ENCODE results near the gene LTBP4.

LTBP4 gene

DNA sequence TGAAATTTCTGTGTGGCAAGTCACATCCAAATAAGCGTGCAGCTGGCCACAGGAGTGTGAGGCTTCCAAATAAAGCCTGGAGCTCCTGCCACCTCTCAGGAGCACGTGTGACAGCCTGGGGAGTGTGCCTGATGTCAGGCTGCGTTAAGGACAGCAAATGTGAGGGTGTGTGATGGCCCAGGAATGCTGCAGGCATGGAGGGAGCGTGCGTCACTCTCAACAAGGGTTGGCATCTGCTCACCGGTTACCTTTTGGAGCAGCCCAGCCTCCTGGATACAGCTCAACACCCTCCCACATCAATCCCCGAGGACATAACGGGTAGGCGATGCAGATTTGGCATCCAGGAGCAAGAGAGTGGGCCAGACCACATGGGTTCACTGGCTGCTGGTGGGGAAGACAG, 70.2 kb downstream of the LTBP4 start:
- DNase-seq, result no peak

DNA sequence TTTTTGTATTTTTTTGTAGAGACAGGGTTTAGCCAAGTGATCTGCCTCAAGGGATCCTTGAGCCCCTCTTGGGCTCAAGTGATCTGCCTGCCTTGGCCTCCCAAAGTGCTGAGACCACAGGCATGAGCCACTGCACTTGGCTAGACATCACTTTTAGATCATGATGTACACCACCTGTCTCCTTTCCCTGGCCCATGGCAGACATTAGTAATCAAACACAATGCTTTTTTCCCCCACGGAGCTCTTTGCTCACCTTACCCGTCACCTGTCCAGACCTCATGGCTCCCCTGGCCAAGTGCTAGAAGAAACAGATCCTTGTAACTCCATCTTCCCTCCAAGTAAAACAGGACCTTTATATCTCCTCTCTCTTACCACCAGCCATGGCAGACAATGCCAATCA, 70.9 kb downstream of the LTBP4 start:
- no peak for DNase-seq

DNA sequence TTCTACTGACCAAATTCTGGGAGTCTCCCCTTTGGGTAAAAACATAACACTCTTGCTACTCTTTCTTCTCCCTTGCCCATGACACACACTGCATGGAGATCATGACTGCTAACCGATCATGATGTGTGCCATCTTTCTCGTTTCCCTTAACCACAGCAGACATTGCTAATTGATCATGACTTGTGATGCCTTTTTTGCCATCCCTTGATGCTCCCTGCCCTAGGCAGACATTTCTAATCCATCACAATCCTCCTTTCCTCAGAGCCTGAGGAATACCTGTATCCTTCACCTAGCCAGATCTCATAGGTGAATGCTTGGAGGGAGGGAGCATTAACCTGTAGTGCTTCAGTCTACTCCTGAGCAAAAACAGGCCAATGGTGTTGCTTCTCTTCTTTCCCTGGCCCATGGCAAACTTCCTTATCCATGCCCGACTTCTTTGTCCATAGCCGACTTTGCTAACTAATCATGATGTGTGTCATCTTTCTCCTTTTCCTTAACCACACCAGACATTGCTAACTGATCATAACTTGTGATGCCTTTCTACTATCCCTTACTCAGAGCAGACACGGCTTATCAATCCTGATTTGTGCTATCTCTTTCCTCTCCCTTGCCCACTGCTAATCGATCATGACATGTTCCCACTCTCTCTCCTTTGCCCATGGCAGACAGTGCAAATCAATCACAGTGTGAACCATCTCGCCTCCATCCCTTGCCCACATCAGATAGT, 71.6 kb downstream of the LTBP4 start:
- DNase-seq, result no peak

DNA sequence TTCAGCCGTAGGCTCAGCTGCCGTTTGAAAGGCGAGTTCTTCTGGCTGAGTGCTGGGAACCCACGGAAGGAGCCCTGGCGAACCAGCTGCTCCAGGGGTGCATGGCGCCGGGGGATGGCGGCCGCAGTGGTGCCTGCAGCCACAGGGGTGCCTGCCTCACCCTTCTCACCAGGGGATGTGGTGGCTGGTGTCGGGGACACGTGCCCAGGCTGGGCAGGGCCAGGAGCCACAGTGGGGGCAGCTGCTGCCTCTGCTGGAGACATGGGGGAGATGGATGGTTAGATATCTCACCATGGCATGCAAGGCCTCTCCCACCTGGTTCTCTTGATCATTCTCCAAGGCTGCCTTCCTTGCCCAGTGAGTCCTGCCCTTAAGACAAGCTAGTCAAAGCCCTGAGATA, 72.2 kb downstream of the LTBP4 start:
- DNase-seq, result no peak

DNA sequence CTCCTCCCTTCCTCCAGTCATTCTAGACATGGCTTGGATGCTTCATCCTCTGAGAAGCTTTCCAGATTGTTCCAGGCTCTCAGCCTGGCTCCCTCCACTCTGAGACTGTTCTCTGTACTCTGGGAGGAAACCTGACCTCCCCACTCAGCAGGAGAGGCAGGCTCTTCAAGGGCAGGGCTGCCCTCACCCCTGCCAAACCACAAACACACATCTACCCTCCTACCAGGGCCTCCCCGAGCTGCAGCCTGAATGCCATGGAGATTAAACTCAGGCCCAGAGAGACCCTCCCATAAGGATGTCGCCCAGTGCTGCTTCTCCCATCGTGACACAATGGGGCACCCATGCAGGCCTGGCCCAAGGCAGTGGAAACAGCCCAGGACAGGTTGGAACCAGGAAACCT, 73.1 kb downstream of the LTBP4 start:
- DNase-seq, result no peak

DNA sequence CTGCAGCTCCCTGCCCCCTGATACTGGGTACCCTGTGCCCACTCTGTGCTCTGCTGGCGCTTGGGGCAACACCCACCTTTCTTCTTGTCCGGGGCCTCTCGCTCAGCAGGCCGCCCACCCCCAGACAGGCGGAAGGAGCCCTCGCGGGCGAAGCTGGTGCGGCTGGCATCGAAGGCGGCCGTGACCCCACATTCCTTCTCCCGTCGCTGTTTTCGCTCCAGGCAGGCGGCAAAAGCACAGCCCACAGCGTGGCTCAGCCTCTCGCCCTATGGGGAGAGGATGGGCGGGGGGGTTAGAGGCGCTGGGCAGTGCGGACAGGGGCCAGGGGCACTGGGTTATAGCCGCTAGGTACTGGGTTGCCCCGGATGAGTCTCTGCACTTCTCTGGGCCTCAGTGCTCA, 76.0 kb downstream of the LTBP4 start:
- no peak for DNase-seq

Data from fibroblast of upper back skin (primary cell).